Measurements from ENCODE around the gene ICOSLG.
"Not testable (repeated sequence)": the region's sequence is repeated elsewhere in the genome, so short reads cannot be mapped to it uniquely, and the experiment has no call there.

ICOSLG gene

GRCh38 chr21:44265734-44266270 lies 25.1 kb upstream of the ICOSLG start:
- no peak for DNase-seq (ENCODE audit: extremely low read depth in 1 of 2, low read depth in 1 of 2)

- no peak for DNase-seq (ENCODE audit: extremely low read depth in 1 of 2, low read depth in 1 of 2)
Observed at GRCh38 chr21:44263768-44264167, 23.0 kb upstream of the ICOSLG start.

GRCh38 chr21:44263221-44263760 lies 22.5 kb upstream of the ICOSLG start:
- no peak for DNase-seq (ENCODE audit: extremely low read depth in 1 of 2, low read depth in 1 of 2)

- DNase-seq (ENCODE audit: extremely low read depth in 1 of 2, low read depth in 1 of 2) = no peak
Observed at GRCh38 chr21:44262338-44263056, 21.8 kb upstream of the ICOSLG start.

GRCh38 chr21:44261675-44262295 lies 21.0 kb upstream of the ICOSLG start, which contains the start of gene DNMT3L:
Gene DNMT3L, minus strand, starts transcription at chr21:44261897. Its CDS starts 638 bp downstream, at chr21:44261259.
- DNase-seq (ENCODE audit: extremely low read depth in 1 of 2, low read depth in 1 of 2) = no peak

GRCh38 chr21:44260791-44261631 lies 20.3 kb upstream of the ICOSLG start:
- no peak for DNase-seq (ENCODE audit: extremely low read depth in 1 of 2, low read depth in 1 of 2)

- DNase-seq (ENCODE audit: extremely low read depth in 1 of 2, low read depth in 1 of 2) = no peak
Observed at GRCh38 chr21:44260066-44260465, 19.3 kb upstream of the ICOSLG start.

GRCh38 chr21:44259082-44259705 lies 18.5 kb upstream of the ICOSLG start:
- DNase-seq (ENCODE audit: extremely low read depth in 1 of 2, low read depth in 1 of 2) = no peak

GRCh38 chr21:44258056-44258725 lies 17.4 kb upstream of the ICOSLG start:
- DNase-seq (ENCODE audit: extremely low read depth in 1 of 2, low read depth in 1 of 2) = no peak

GRCh38 chr21:44255511-44255981 lies 14.8 kb upstream of the ICOSLG start:
- DNase-seq (ENCODE audit: extremely low read depth in 1 of 2, low read depth in 1 of 2) = no peak

GRCh38 chr21:44253832-44254710 lies 13.3 kb upstream of the ICOSLG start:
- DNase-seq (ENCODE audit: extremely low read depth in 1 of 2, low read depth in 1 of 2) = no peak

- not testable (repeated sequence) for DNase-seq (ENCODE audit: extremely low read depth in 1 of 2, low read depth in 1 of 2)
Observed at GRCh38 chr21:44249204-44250037, 8.7 kb upstream of the ICOSLG start.

- not testable (repeated sequence) for DNase-seq (ENCODE audit: extremely low read depth in 1 of 2, low read depth in 1 of 2)
Observed at GRCh38 chr21:44247904-44248303, 7.2 kb upstream of the ICOSLG start.

GRCh38 chr21:44243980-44244379 lies 3.2 kb upstream of the ICOSLG start:
- not testable (repeated sequence) for DNase-seq (ENCODE audit: extremely low read depth in 1 of 2, low read depth in 1 of 2)

- DNase-seq (ENCODE audit: extremely low read depth in 1 of 2, low read depth in 1 of 2) = not testable (repeated sequence)
Observed at GRCh38 chr21:44241281-44241680, 538 bp upstream of the ICOSLG start.

GRCh38 chr21:44240353-44240752 lies 390 bp downstream of the ICOSLG start:
- not testable (repeated sequence) for DNase-seq (ENCODE audit: extremely low read depth in 1 of 2, low read depth in 1 of 2)

GRCh38 chr21:44229561-44229960 lies 11.2 kb downstream of the ICOSLG start:
- not testable (repeated sequence) for DNase-seq (ENCODE audit: extremely low read depth in 1 of 2, low read depth in 1 of 2)

- not testable (repeated sequence) for DNase-seq (ENCODE audit: extremely low read depth in 1 of 2, low read depth in 1 of 2)
Observed at GRCh38 chr21:44228109-44228508, 12.6 kb downstream of the ICOSLG start.

Data from stimulated activated CD8-positive, alpha-beta memory T cell treated with anti-CD3 and anti-CD28 coated beads, Interleukin-7, amount 100 ng/mL, for 48 hours (primary cell).